ENCODE measurements around the gene VPS50.
A peak's percentile ranks its signal among the peaks of the same experiment; 100 is the strongest.

The VPS50 gene

GRCh38 chr7:93218997-93219827 is 13.0 kb upstream of the VPS50 start:
- H3K9me3 ChIP-seq (ENCODE audit: low read length) = no peaks in the 10 kb centered on the region
- no peak overlapping the region for H3K4me3 ChIP-seq (ENCODE audit: low read length)
- H3K27me3 ChIP-seq (ENCODE audit: insufficient read depth, low read length) = peaks cover 35% of the 10 kb centered on the region
- no peak overlapping the region for H2AFZ ChIP-seq (ENCODE audit: low read depth, low read length)
- H3K4me1 ChIP-seq (ENCODE audit: insufficient read depth, low read length) = no peaks in the 10 kb centered on the region
- H3K36me3 ChIP-seq (ENCODE audit: insufficient read depth, low read length) = no peaks in the 10 kb centered on the region

- H2AFZ ChIP-seq (ENCODE audit: low read depth, low read length) = no peak overlapping the region
- H3K27me3 ChIP-seq (ENCODE audit: insufficient read depth, low read length) = peaks cover 35% of the 10 kb centered on the region
- H3K9me3 ChIP-seq (ENCODE audit: low read length) = no peaks in the 10 kb centered on the region
- no peaks in the 10 kb centered on the region for H3K4me1 ChIP-seq (ENCODE audit: insufficient read depth, low read length)
- no peaks in the 10 kb centered on the region for H3K36me3 ChIP-seq (ENCODE audit: insufficient read depth, low read length)
- no peak overlapping the region for H3K4me3 ChIP-seq (ENCODE audit: low read length)
Observed at GRCh38 chr7:93219868-93220267, 12.3 kb upstream of the VPS50 start.

GRCh38 chr7:93226310-93226709 is 5.9 kb upstream of the VPS50 start, which contains the start of gene HEPACAM2:
Gene HEPACAM2, minus strand, starts transcription at chr7:93226469.
- Histone ChIP-seq H3K4me3 (ENCODE audit: low read length) (no peak within 1 kb of the TSS), H2AFZ (ENCODE audit: low read depth, low read length) (no peak within 1 kb of the TSS), H3K9me3 (ENCODE audit: low read length) (no peaks in the 10 kb centered on the region), H3K36me3 (ENCODE audit: insufficient read depth, low read length) (no peaks in the 10 kb centered on the region), H3K4me1 (ENCODE audit: insufficient read depth, low read length) (peaks cover 2% of the 10 kb centered on the region), H3K27me3 (ENCODE audit: insufficient read depth, low read length) (peaks cover 10% of the 10 kb centered on the region)

GRCh38 chr7:93228302-93228701 is 3.9 kb upstream of the VPS50 start:
- H3K27me3 ChIP-seq (ENCODE audit: insufficient read depth, low read length) = peaks cover 4% of the 10 kb centered on the region
- peaks cover 12% of the 10 kb centered on the region for H3K4me1 ChIP-seq (ENCODE audit: insufficient read depth, low read length)
- H3K4me3 ChIP-seq (ENCODE audit: low read length) = no peak overlapping the region
- no peaks in the 10 kb centered on the region for H3K9me3 ChIP-seq (ENCODE audit: low read length)
- no peaks in the 10 kb centered on the region for H3K36me3 ChIP-seq (ENCODE audit: insufficient read depth, low read length)
- H2AFZ ChIP-seq (ENCODE audit: low read depth, low read length) = no peak overlapping the region

GRCh38 chr7:93231259-93231658 is 907 bp upstream of the VPS50 start:
- H3K4me3 ChIP-seq (ENCODE audit: low read length) = peak overlapping the region; percentile 85
- no peaks in the 10 kb centered on the region for H3K9me3 ChIP-seq (ENCODE audit: low read length)
- H3K27me3 ChIP-seq (ENCODE audit: insufficient read depth, low read length) = no peaks in the 10 kb centered on the region
- peak overlapping the region; percentile 84 for H2AFZ ChIP-seq (ENCODE audit: low read depth, low read length)
- peaks cover 18% of the 10 kb centered on the region for H3K4me1 ChIP-seq (ENCODE audit: insufficient read depth, low read length)
- H3K36me3 ChIP-seq (ENCODE audit: insufficient read depth, low read length) = no peaks in the 10 kb centered on the region

- Histone ChIP-seq H2AFZ (ENCODE audit: low read depth, low read length) (peak overlapping the region; percentile 58), H3K27me3 (ENCODE audit: insufficient read depth, low read length) (no peaks in the 10 kb centered on the region), H3K9me3 (ENCODE audit: low read length) (no peaks in the 10 kb centered on the region), H3K4me1 (ENCODE audit: insufficient read depth, low read length) (peaks cover 18% of the 10 kb centered on the region), H3K36me3 (ENCODE audit: insufficient read depth, low read length) (no peaks in the 10 kb centered on the region), H3K4me3 (ENCODE audit: low read length) (peak overlapping the region; percentile 85)
Observed at GRCh38 chr7:93232673-93233018, 480 bp downstream of the VPS50 start.

- Histone ChIP-seq H2AFZ (ENCODE audit: low read depth, low read length) (no peak overlapping the region), H3K27me3 (ENCODE audit: insufficient read depth, low read length) (no peaks in the 10 kb centered on the region), H3K9me3 (ENCODE audit: low read length) (no peaks in the 10 kb centered on the region), H3K4me1 (ENCODE audit: insufficient read depth, low read length) (peaks cover 18% of the 10 kb centered on the region), H3K4me3 (ENCODE audit: low read length) (no peak overlapping the region), H3K36me3 (ENCODE audit: insufficient read depth, low read length) (no peaks in the 10 kb centered on the region)
Observed at GRCh38 chr7:93235541-93235940, 3.4 kb downstream of the VPS50 start.

GRCh38 chr7:93238131-93238530 is 6.0 kb downstream of the VPS50 start:
- Histone ChIP-seq H3K4me1 (ENCODE audit: insufficient read depth, low read length) (peaks cover 8% of the 10 kb centered on the region), H3K4me3 (ENCODE audit: low read length) (no peak overlapping the region)

GRCh38 chr7:93238748-93239147 is 6.6 kb downstream of the VPS50 start:
- H3K36me3 ChIP-seq (ENCODE audit: insufficient read depth, low read length) = peaks cover 3% of the 10 kb centered on the region
- no peak overlapping the region for H3K4me3 ChIP-seq (ENCODE audit: low read length)
- H3K4me1 ChIP-seq (ENCODE audit: insufficient read depth, low read length) = peaks cover 2% of the 10 kb centered on the region
- H3K9me3 ChIP-seq (ENCODE audit: low read length) = no peaks in the 10 kb centered on the region
- H2AFZ ChIP-seq (ENCODE audit: low read depth, low read length) = no peak overlapping the region
- no peaks in the 10 kb centered on the region for H3K27me3 ChIP-seq (ENCODE audit: insufficient read depth, low read length)

More at GRCh38 chr7:93238131-93238530, 6.0 kb downstream of the VPS50 start:
- Histone ChIP-seq H2AFZ (ENCODE audit: low read depth, low read length) (no peak overlapping the region), H3K27me3 (ENCODE audit: insufficient read depth, low read length) (no peaks in the 10 kb centered on the region), H3K36me3 (ENCODE audit: insufficient read depth, low read length) (peaks cover 3% of the 10 kb centered on the region), H3K9me3 (ENCODE audit: low read length) (no peaks in the 10 kb centered on the region)

GRCh38 chr7:93239824-93240223 is 7.7 kb downstream of the VPS50 start:
- H3K4me1 ChIP-seq (ENCODE audit: insufficient read depth, low read length) = no peaks in the 10 kb centered on the region
- no peak overlapping the region for H3K4me3 ChIP-seq (ENCODE audit: low read length)
- no peaks in the 10 kb centered on the region for H3K27me3 ChIP-seq (ENCODE audit: insufficient read depth, low read length)
- no peaks in the 10 kb centered on the region for H3K9me3 ChIP-seq (ENCODE audit: low read length)
- no peak overlapping the region for H2AFZ ChIP-seq (ENCODE audit: low read depth, low read length)
- peaks cover 3% of the 10 kb centered on the region for H3K36me3 ChIP-seq (ENCODE audit: insufficient read depth, low read length)

- Histone ChIP-seq H3K4me3 (ENCODE audit: low read length) (no peak overlapping the region), H2AFZ (ENCODE audit: low read depth, low read length) (no peak overlapping the region), H3K36me3 (ENCODE audit: insufficient read depth, low read length) (peaks cover 3% of the 10 kb centered on the region), H3K4me1 (ENCODE audit: insufficient read depth, low read length) (peaks cover 4% of the 10 kb centered on the region), H3K9me3 (ENCODE audit: low read length) (no peaks in the 10 kb centered on the region), H3K27me3 (ENCODE audit: insufficient read depth, low read length) (no peaks in the 10 kb centered on the region)
Observed at GRCh38 chr7:93242106-93242505, 9.9 kb downstream of the VPS50 start.

GRCh38 chr7:93245525-93246432 is 13.6 kb downstream of the VPS50 start:
- no peaks in the 10 kb centered on the region for H3K9me3 ChIP-seq (ENCODE audit: low read length)
- peaks cover 4% of the 10 kb centered on the region for H3K4me1 ChIP-seq (ENCODE audit: insufficient read depth, low read length)
- peak overlapping the region; percentile 17 for H2AFZ ChIP-seq (ENCODE audit: low read depth, low read length)
- H3K27me3 ChIP-seq (ENCODE audit: insufficient read depth, low read length) = no peaks in the 10 kb centered on the region
- peaks cover 3% of the 10 kb centered on the region for H3K36me3 ChIP-seq (ENCODE audit: insufficient read depth, low read length)
- no peak overlapping the region for H3K4me3 ChIP-seq (ENCODE audit: low read length)

- Histone ChIP-seq H3K36me3 (ENCODE audit: insufficient read depth, low read length) (peaks cover under 1% of the 10 kb centered on the region), H2AFZ (ENCODE audit: low read depth, low read length) (no peak overlapping the region), H3K4me3 (ENCODE audit: low read length) (no peak overlapping the region), H3K4me1 (ENCODE audit: insufficient read depth, low read length) (peaks cover 4% of the 10 kb centered on the region), H3K9me3 (ENCODE audit: low read length) (no peaks in the 10 kb centered on the region), H3K27me3 (ENCODE audit: insufficient read depth, low read length) (no peaks in the 10 kb centered on the region)
Observed at GRCh38 chr7:93249491-93250148, 17.5 kb downstream of the VPS50 start.
